GM21526 (cell line): ENCODE results near the gene CBFA2T3.
"Not testable (repeated sequence)": the region's sequence is repeated elsewhere in the genome, so short reads cannot be mapped to it uniquely, and the experiment has no call there.

ENCODE experiments used
- ATAC-seq: cut with Tn5 transposase; IDR thresholded peaks from one replicate; pipeline ENCODE4 v1.9.1; 2021; ENCODE audit warnings: moderate library complexity; ENCODE audit not compliant: unreplicated experiment, low FRiP score

Gene CBFA2T3

GRCh38 chr16:88928405-88929090 is 48.5 kb downstream of the CBFA2T3 start:
- ATAC-seq, result no peak

GRCh38 chr16:88927661-88928060 is 49.3 kb downstream of the CBFA2T3 start:
- no peak for ATAC-seq

GRCh38 chr16:88927010-88927409 is 50.0 kb downstream of the CBFA2T3 start:
- ATAC-seq, result no peak

GRCh38 chr16:88926374-88926990 is 50.5 kb downstream of the CBFA2T3 start:
- ATAC-seq, result no peak

- ATAC-seq, result no peak
Observed at GRCh38 chr16:88925540-88925887, 51.5 kb downstream of the CBFA2T3 start.

GRCh38 chr16:88924834-88925539 is 52.0 kb downstream of the CBFA2T3 start:
- ATAC-seq, result no peak

GRCh38 chr16:88923926-88924833 is 52.8 kb downstream of the CBFA2T3 start:
- ATAC-seq, result no peak

GRCh38 chr16:88923450-88923849 is 53.6 kb downstream of the CBFA2T3 start:
- no peak for ATAC-seq

- ATAC-seq, result no peak
Observed at GRCh38 chr16:88922826-88923410, 54.1 kb downstream of the CBFA2T3 start.

GRCh38 chr16:88922114-88922825 is 54.7 kb downstream of the CBFA2T3 start:
- ATAC-seq, result no peak

- no peak for ATAC-seq
Observed at GRCh38 chr16:88921591-88921990, 55.4 kb downstream of the CBFA2T3 start.

- no peak for ATAC-seq
Observed at GRCh38 chr16:88920618-88921590, 56.1 kb downstream of the CBFA2T3 start.

GRCh38 chr16:88919936-88920335 is 57.1 kb downstream of the CBFA2T3 start:
- ATAC-seq, result no peak

GRCh38 chr16:88918896-88919295 is 58.1 kb downstream of the CBFA2T3 start:
- not testable (repeated sequence) for ATAC-seq

- no peak for ATAC-seq
Observed at GRCh38 chr16:88917915-88918627, 58.9 kb downstream of the CBFA2T3 start.

- ATAC-seq, result no peak
Observed at GRCh38 chr16:88917146-88917914, 59.7 kb downstream of the CBFA2T3 start.

GRCh38 chr16:88915639-88916327 is 61.2 kb downstream of the CBFA2T3 start:
- no peak for ATAC-seq
